Astrocyte of the cerebellum (primary cell): ENCODE results near the gene CSMD2.
A peak's percentile ranks its signal among the peaks of the same experiment; 100 is the strongest.

Experiments used
- DNase-seq: peaks from one replicate; pipeline ENCODE4 v3.0.0-alpha.2; 2011; ENCODE audit warnings: low read depth
- H3K4me3 ChIP-seq: 2 replicates; pipeline ENCODE4 v1.5.1; 2011; ENCODE audit warnings: mild to moderate bottlenecking, low read depth, low read length, moderate library complexity
- in situ Hi-C: cut with HindIII; loops from 2 replicates; pipeline ENCODE4 v1.10.0; 2017; ENCODE audit warnings: low sequenced_read_pairs
- TF ChIP-seq, protein P1 (sequence below): IDR thresholded peaks from 2 replicates; pipeline ENCODE4 v1.5.1; 2012; ENCODE audit warnings: low read length, low read depth, moderate library complexity, mild to moderate bottlenecking; ENCODE audit errors: missing control alignments

The CSMD2 gene

GRCh38 chr1:33738536-33738935 lies 426.5 kb downstream of the CSMD2 start:
- no peak overlapping the region for H3K4me3 ChIP-seq
- no peak for DNase-seq
- TF ChIP-seq, protein P1, sequence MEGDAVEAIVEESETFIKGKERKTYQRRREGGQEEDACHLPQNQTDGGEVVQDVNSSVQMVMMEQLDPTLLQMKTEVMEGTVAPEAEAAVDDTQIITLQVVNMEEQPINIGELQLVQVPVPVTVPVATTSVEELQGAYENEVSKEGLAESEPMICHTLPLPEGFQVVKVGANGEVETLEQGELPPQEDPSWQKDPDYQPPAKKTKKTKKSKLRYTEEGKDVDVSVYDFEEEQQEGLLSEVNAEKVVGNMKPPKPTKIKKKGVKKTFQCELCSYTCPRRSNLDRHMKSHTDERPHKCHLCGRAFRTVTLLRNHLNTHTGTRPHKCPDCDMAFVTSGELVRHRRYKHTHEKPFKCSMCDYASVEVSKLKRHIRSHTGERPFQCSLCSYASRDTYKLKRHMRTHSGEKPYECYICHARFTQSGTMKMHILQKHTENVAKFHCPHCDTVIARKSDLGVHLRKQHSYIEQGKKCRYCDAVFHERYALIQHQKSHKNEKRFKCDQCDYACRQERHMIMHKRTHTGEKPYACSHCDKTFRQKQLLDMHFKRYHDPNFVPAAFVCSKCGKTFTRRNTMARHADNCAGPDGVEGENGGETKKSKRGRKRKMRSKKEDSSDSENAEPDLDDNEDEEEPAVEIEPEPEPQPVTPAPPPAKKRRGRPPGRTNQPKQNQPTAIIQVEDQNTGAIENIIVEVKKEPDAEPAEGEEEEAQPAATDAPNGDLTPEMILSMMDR, result no peak
- in situ Hi-C loops, result loop anchor here (25.0 kb wide), 1 partner anchor 424 kb away; the partner anchor contains the start of gene CSMD2

DNA sequence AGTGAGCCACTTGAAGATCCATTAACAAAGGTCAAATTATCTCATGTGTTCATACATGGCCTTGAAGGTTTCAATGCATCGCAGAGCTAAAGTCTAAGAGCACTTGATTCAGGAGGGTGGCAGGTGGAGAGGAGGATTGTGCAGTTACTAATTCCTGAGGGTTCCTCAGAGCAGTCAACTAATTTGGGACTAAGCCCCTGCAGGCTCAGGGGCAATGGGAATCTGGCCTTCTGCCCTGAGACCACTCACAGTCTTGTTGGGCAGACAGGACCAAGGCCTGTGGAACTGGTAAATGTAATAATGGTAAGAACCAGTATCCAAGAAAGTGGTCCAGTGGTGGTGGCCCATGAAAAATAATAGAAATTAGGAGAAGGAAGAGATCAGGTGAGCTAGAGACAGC lies 428.5 kb downstream of the CSMD2 start:
- no peak overlapping the region for H3K4me3 ChIP-seq
- DNase-seq, result no peak
- in situ Hi-C loops, result loop anchor here (25.0 kb wide), 1 partner anchor 426 kb away; the partner anchor contains the start of gene CSMD2
- TF ChIP-seq, protein P1, result no peak

GRCh38 chr1:33735624-33736023 lies 429.4 kb downstream of the CSMD2 start:
- in situ Hi-C loops, result loop anchor here (25.0 kb wide), 1 partner anchor 427 kb away; the partner anchor contains the start of gene CSMD2
- DNase-seq, result no peak
- TF ChIP-seq, protein P1, result peak; percentile 39
- no peak overlapping the region for H3K4me3 ChIP-seq

DNA sequence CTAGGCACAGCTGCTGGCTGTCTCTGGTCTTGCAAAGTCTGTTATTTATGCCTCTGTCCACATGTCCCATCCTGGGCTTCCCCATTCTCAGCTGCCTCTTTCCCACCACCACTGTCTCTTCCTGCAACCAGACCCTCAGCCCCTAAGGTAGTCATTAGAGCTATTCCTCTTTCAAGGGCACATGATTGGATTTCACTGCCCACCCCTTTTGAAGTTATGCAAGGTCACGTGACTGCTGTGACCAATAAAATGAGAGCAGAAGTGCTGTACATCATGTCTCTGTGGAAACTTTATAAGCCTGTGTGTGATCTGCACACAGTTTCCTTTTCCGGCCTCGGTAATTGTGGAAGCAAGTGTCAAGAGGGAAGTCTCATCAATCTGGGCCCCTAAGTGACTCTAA lies 437.7 kb downstream of the CSMD2 start:
- TF ChIP-seq, protein P1, result no peak
- H3K4me3 ChIP-seq, result no peak overlapping the region
- in situ Hi-C loops, result loop anchor here (25.0 kb wide), 1 partner anchor 435 kb away; the partner anchor contains the start of gene CSMD2
- DNase-seq, result no peak

GRCh38 chr1:33726274-33726804 lies 438.7 kb downstream of the CSMD2 start:
- TF ChIP-seq, protein P1, result no peak
- in situ Hi-C loops, result loop anchor here (25.0 kb wide), 1 partner anchor 436 kb away; the partner anchor contains the start of gene CSMD2
- no peak overlapping the region for H3K4me3 ChIP-seq
- no peak for DNase-seq

GRCh38 chr1:33725556-33726160 lies 439.4 kb downstream of the CSMD2 start:
- in situ Hi-C loops, result loop anchor here (25.0 kb wide), 1 partner anchor 437 kb away; the partner anchor contains the start of gene CSMD2
- DNase-seq, result no peak
- TF ChIP-seq, protein P1, result no peak

More at GRCh38 chr1:33725556-33726160, 439.4 kb downstream of the CSMD2 start:
- H3K4me3 ChIP-seq, result no peak overlapping the region
